HepG2 (cell line): ENCODE data around the gene CMIP. TPM values are rescaled to one million over a fixed set of nuclear protein-coding genes. Genes with fewer than 3 reads are reported as not detected.

ENCODE experiments used
- ARNT2 ChIP-seq: sonication (generic); formaldehyde crosslinking; IDR thresholded peaks from 2 replicates; pipeline ENCODE4 v1.8.0; 2022; ENCODE audit warnings: mild to moderate bottlenecking, low read depth, missing genetic modification reagents, moderate library complexity
- ARNTL ChIP-seq: sonication (generic); formaldehyde crosslinking; IDR thresholded peaks from 2 replicates; pipeline ENCODE4 v1.4.0; 2020; ENCODE audit warnings: mild to moderate bottlenecking, missing genetic modification reagents
- KAT8 ChIP-seq: IDR thresholded peaks from 2 replicates; pipeline ENCODE4 v1.6.1; 2016; ENCODE audit warnings: missing genetic modification reagents, missing compliant biosample characterization
- MAFG ChIP-seq: sonication (generic); formaldehyde crosslinking; IDR thresholded peaks from 2 replicates; pipeline ENCODE4 v1.5.1; 2020; ENCODE audit warnings: mild to moderate bottlenecking, missing genetic modification reagents
- MEIS2 ChIP-seq: sonication (generic); formaldehyde crosslinking; IDR thresholded peaks from 2 replicates; pipeline ENCODE4 v1.9.0; 2021; ENCODE audit warnings: mild to moderate bottlenecking, missing genetic modification reagents
- NFKB2 ChIP-seq: sonication (generic); formaldehyde crosslinking; IDR thresholded peaks from 2 replicates; pipeline ENCODE4 v1.4.0; 2020; ENCODE audit warnings: missing genetic modification reagents, borderline replicate concordance
- NR2C2 ChIP-seq: sonication (generic); formaldehyde crosslinking; IDR thresholded peaks from 2 replicates; pipeline ENCODE4 v1.4.0; 2020; ENCODE audit warnings: missing genetic modification reagents, mild to moderate bottlenecking, moderate library complexity, borderline replicate concordance
- RELA ChIP-seq: sonication (generic); formaldehyde crosslinking; IDR thresholded peaks from 2 replicates; pipeline ENCODE4 v1.4.0; 2020; ENCODE audit warnings: missing genetic modification reagents
- REPIN1 ChIP-seq: sonication (generic); formaldehyde crosslinking; IDR thresholded peaks from 2 replicates; pipeline ENCODE4 v1.8.0; 2022; ENCODE audit warnings: missing genetic modification reagents, low read depth, mild to moderate bottlenecking, borderline replicate concordance
- TBP ChIP-seq: sonication (generic); formaldehyde crosslinking; IDR thresholded peaks from 2 replicates; pipeline ENCODE4 v1.5.0; 2020; ENCODE audit warnings: missing genetic modification reagents
- TERF1 ChIP-seq: sonication (generic); formaldehyde crosslinking; IDR thresholded peaks from 2 replicates; pipeline ENCODE4 v1.8.0; 2022; ENCODE audit warnings: mild to moderate bottlenecking, missing genetic modification reagents, moderate library complexity
- TRIM24 ChIP-seq: sonication (generic); formaldehyde crosslinking; IDR thresholded peaks from 2 replicates; pipeline ENCODE4 v1.8.0; 2022; ENCODE audit warnings: mild to moderate bottlenecking, missing genetic modification reagents
- ZC3H4 ChIP-seq: sonication (generic); formaldehyde crosslinking; IDR thresholded peaks from 2 replicates; pipeline ENCODE4 v1.4.0; 2020; ENCODE audit warnings: missing genetic modification reagents, borderline replicate concordance
- ZFP62 ChIP-seq: sonication (generic); formaldehyde crosslinking; IDR thresholded peaks from 2 replicates; pipeline ENCODE4 v1.4.0; 2020; ENCODE audit warnings: missing genetic modification reagents
- ZNF468 ChIP-seq: sonication (generic); formaldehyde crosslinking; IDR thresholded peaks from 2 replicates; pipeline ENCODE4 v1.8.0; 2022; ENCODE audit warnings: mild to moderate bottlenecking, moderate library complexity, missing genetic modification reagents
- ZNF580 ChIP-seq: IDR thresholded peaks from 2 replicates; pipeline ENCODE4 v1.6.1; 2016; ENCODE audit warnings: low read depth, borderline replicate concordance
- ZNF607 ChIP-seq: sonication (generic); formaldehyde crosslinking; IDR thresholded peaks from 2 replicates; pipeline ENCODE4 v1.5.1; 2020; ENCODE audit warnings: missing genetic modification reagents, mild to moderate bottlenecking, borderline replicate concordance
- ZSCAN9 ChIP-seq: IDR thresholded peaks from 2 replicates; pipeline ENCODE4 v1.6.1; 2016; ENCODE audit warnings: borderline replicate concordance
- polyA plus RNA-seq, 8 experiments: library from polyadenylated mRNA; depleted of rRNA in 3 of 8; stranded (reverse) in 7 of 8; unstranded in 1 of 8; fragments of >200 nt; fragmentation: Illumina TruSeq in 4 of 8; extraction: Trizol in 4 of 8; gene quantifications; 2 replicates each; pipeline versions ENCODE4 v1.2.1 to v1.2.3, GENCODE V29; 2011 to 2016; ENCODE audit warnings: low read depth in 4 of 8, missing spikeins in 1 of 8, mixed read lengths in 1 of 8; ENCODE audit not compliant: insufficient read depth in 1 of 8
- total RNA-seq, 5 experiments: library from RNA; depleted of rRNA; stranded (reverse); fragments of >200 nt; fragmentation: Illumina TruSeq; extraction: Trizol; gene quantifications; 2 replicates each; pipeline ENCODE4 v1.2.3, GENCODE V29; 2016; ENCODE audit warnings: low read depth in 1 of 5
- TF ChIP-seq, protein P1 (sequence below): sonication (generic); formaldehyde crosslinking; IDR thresholded peaks from 2 replicates; pipeline ENCODE4 v1.4.0; 2020; ENCODE audit warnings: missing genetic modification reagents
- TF ChIP-seq, protein P2 (sequence below): sonication (generic); formaldehyde crosslinking; IDR thresholded peaks from 2 replicates; pipeline ENCODE4 v1.5.1; 2020; ENCODE audit warnings: missing genetic modification reagents, mild to moderate bottlenecking, borderline replicate concordance
- TF ChIP-seq, protein P3 (sequence below): sonication (generic); formaldehyde crosslinking; IDR thresholded peaks from 2 replicates; pipeline ENCODE4 v1.5.0; 2020; ENCODE audit warnings: missing genetic modification reagents
- TF ChIP-seq, protein P4 (sequence below): sonication (generic); formaldehyde crosslinking; IDR thresholded peaks from 2 replicates; pipeline ENCODE4 v1.5.1; 2020; ENCODE audit warnings: mild to moderate bottlenecking, moderate library complexity, missing genetic modification reagents

CMIP gene
- total and polyA plus RNA-seq, 2 of the 13 experiments (the other 11 are each of a cell fraction or from before 2014, with no cell fraction given), result 10.9 to 18.1 TPM

DNA sequence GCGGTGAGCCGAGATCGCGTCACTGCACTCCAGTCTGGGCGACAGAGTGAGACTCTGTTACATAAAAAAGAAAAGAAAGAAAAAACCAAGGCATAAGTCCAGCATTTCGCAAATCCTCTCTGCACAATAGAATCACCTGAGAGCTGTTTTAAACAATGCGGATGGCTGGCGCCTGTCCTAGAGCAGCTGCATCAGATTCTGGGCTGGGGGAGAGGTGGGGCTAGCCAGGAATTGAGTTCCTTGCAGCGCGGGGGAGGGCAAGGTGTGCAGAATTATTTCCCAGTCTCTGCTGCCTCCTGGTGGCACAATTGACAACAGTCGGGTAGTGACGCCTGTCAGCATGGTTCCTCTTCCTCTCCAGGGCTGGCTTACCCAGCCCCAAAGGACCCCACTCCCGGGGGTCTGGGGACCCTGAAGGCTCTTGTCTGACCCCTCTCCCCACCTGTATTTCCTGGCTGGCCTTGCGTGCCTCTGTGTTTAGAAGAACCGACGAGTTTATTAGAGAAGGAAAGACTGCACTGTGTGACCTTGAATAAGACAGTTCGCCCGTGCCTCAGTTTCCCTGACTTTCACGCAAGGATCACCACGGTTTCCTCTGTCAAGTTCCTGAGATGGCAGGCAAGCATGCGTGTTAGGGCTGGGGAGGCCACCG, 293.4 kb downstream of the CMIP start (continued):
- TF ChIP-seq MEIS2 (peak; percentile 91), TERF1 (CRISPR knock-in tag) (0 out of 2 replicates have a peak, but pooled peaks have one; percentile 27), KAT8 (0 out of 2 replicates have a peak, but pooled peaks have one; percentile 44), MAFG (CRISPR knock-in tag) (no peak), ZSCAN9 (CRISPR knock-in tag) (peak; percentile 46; the same call in 1 of the 2 replicates), ZFP62 (CRISPR knock-in tag) (no peak), RELA (CRISPR knock-in tag) (no peak), ZC3H4 (CRISPR knock-in tag) (no peak), REPIN1 (CRISPR knock-in tag) (peak; percentile 51; the same call in 1 of the 2 replicates), ZNF607 (CRISPR knock-in tag) (0 out of 2 replicates have a peak, but pooled peaks have one; percentile 54), ZNF468 (CRISPR knock-in tag) (no peak), TRIM24 (CRISPR knock-in tag) (no peak), NFKB2 (0 out of 2 replicates have a peak, but pooled peaks have one; percentile 23), TBP (CRISPR knock-in tag) (no peak), ARNT2 (0 out of 2 replicates have a peak, but pooled peaks have one; percentile 33), NR2C2 (CRISPR knock-in tag) (no peak), ARNTL (no peak), ZNF580 (peak; percentile 41; the same call in 1 of the 2 replicates)
- TF ChIP-seq, protein P1, sequence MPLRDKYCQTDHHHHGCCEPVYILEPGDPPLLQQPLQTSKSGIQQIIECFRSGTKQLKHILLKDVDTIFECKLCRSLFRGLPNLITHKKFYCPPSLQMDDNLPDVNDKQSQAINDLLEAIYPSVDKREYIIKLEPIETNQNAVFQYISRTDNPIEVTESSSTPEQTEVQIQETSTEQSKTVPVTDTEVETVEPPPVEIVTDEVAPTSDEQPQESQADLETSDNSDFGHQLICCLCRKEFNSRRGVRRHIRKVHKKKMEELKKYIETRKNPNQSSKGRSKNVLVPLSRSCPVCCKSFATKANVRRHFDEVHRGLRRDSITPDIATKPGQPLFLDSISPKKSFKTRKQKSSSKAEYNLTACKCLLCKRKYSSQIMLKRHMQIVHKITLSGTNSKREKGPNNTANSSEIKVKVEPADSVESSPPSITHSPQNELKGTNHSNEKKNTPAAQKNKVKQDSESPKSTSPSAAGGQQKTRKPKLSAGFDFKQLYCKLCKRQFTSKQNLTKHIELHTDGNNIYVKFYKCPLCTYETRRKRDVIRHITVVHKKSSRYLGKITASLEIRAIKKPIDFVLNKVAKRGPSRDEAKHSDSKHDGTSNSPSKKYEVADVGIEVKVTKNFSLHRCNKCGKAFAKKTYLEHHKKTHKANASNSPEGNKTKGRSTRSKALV (CRISPR knock-in tag), result 0 out of 2 replicates have a peak, but pooled peaks have one; percentile 50
- TF ChIP-seq, protein P2, sequence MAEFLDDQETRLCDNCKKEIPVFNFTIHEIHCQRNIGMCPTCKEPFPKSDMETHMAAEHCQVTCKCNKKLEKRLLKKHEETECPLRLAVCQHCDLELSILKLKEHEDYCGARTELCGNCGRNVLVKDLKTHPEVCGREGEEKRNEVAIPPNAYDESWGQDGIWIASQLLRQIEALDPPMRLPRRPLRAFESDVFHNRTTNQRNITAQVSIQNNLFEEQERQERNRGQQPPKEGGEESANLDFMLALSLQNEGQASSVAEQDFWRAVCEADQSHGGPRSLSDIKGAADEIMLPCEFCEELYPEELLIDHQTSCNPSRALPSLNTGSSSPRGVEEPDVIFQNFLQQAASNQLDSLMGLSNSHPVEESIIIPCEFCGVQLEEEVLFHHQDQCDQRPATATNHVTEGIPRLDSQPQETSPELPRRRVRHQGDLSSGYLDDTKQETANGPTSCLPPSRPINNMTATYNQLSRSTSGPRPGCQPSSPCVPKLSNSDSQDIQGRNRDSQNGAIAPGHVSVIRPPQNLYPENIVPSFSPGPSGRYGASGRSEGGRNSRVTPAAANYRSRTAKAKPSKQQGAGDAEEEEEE (CRISPR knock-in tag), result 0 out of 2 replicates have a peak, but pooled peaks have one; percentile 44
- TF ChIP-seq, protein P3, sequence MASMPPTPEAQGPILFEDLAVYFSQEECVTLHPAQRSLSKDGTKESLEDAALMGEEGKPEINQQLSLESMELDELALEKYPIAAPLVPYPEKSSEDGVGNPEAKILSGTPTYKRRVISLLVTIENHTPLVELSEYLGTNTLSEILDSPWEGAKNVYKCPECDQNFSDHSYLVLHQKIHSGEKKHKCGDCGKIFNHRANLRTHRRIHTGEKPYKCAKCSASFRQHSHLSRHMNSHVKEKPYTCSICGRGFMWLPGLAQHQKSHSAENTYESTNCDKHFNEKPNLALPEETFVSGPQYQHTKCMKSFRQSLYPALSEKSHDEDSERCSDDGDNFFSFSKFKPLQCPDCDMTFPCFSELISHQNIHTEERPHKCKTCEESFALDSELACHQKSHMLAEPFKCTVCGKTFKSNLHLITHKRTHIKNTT, result no peak
- TF ChIP-seq, protein P4, sequence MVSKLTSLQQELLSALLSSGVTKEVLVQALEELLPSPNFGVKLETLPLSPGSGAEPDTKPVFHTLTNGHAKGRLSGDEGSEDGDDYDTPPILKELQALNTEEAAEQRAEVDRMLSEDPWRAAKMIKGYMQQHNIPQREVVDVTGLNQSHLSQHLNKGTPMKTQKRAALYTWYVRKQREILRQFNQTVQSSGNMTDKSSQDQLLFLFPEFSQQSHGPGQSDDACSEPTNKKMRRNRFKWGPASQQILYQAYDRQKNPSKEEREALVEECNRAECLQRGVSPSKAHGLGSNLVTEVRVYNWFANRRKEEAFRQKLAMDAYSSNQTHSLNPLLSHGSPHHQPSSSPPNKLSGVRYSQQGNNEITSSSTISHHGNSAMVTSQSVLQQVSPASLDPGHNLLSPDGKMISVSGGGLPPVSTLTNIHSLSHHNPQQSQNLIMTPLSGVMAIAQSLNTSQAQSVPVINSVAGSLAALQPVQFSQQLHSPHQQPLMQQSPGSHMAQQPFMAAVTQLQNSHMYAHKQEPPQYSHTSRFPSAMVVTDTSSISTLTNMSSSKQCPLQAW (CRISPR knock-in tag), result peak; percentile 84
